GM12872 (cell line): ENCODE results near the gene RNF144B.

Source experiments
- CTCF ChIP-seq: IDR thresholded peaks from 3 replicates; pipeline ENCODE4 v1.5.1; 2011; ENCODE audit warnings: low read depth, mild to moderate bottlenecking, low read length, moderate library complexity; ENCODE audit not compliant: insufficient read depth

RNF144B gene

GRCh38 chr6:18414116-18414515 lies 27.0 kb downstream of the RNF144B start:
- no peak for TF ChIP-seq CTCF

- TF ChIP-seq CTCF, result no peak
These were observed 28.1 kb downstream of the RNF144B start for GRCh38 chr6:18415207-18415606.

GRCh38 chr6:18415671-18416340 lies 28.7 kb downstream of the RNF144B start:
- TF ChIP-seq CTCF, result no peak

- no peak for TF ChIP-seq CTCF
These were observed 29.2 kb downstream of the RNF144B start for GRCh38 chr6:18416341-18416679.

GRCh38 chr6:18420328-18420727 lies 33.2 kb downstream of the RNF144B start:
- no peak for TF ChIP-seq CTCF

GRCh38 chr6:18422136-18422535 lies 35.0 kb downstream of the RNF144B start:
- TF ChIP-seq CTCF, result no peak

GRCh38 chr6:18423426-18423825 lies 36.3 kb downstream of the RNF144B start:
- TF ChIP-seq CTCF, result no peak
